ENCODE measurements around the gene HEPACAM. TPM values are rescaled to one million over a fixed set of nuclear protein-coding genes. Genes with fewer than 3 reads are reported as not detected.

The HEPACAM gene
- total RNA-seq, 4 donors from 2014 or later: 8.7 to 18.4 (median 15.3) TPM

DNA sequence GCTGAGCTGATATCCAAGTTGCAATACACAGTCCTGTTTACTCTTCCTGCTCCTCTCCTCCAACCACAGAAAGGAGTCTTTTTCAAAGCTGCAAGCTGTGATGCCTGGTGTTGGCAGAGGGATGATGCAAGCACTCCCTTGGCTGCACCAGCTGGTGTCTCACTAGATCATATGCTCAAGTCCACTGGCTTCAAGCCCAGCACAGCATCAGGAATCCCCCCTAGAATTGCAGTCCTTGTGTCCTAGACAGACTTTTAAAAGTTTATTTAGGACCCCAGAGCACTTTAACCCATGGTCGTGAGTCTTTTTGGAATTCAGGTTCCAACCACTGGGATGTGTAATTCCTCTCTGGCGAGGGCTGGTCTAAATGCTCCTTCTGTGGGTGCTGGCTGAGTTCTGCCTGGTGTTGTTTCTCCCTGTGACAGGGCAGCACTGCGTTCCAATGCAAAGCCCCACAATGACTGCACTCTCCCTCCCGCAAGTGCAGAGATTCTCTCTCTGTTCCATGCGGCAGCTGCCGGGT lies 18.7 kb downstream of the HEPACAM start:
- H3K4me3 ChIP-seq: no peak overlapping the region
- no peaks in the 10 kb centered on the region for H3K9me3 ChIP-seq
- H3K4me1 ChIP-seq: peaks cover 0 to 17% (median 0%) of the 10 kb centered on the region in 4 donors
- H3K27me3 ChIP-seq: no peaks in the 10 kb centered on the region
- H3K36me3 ChIP-seq: no peaks in the 10 kb centered on the region
- TF ChIP-seq EP300 (IDR thresholded peaks at IDR 0.05) (no peak), POLR2A (IDR thresholded peaks at IDR 0.05) (no peak)
- TF ChIP-seq, protein P1, sequence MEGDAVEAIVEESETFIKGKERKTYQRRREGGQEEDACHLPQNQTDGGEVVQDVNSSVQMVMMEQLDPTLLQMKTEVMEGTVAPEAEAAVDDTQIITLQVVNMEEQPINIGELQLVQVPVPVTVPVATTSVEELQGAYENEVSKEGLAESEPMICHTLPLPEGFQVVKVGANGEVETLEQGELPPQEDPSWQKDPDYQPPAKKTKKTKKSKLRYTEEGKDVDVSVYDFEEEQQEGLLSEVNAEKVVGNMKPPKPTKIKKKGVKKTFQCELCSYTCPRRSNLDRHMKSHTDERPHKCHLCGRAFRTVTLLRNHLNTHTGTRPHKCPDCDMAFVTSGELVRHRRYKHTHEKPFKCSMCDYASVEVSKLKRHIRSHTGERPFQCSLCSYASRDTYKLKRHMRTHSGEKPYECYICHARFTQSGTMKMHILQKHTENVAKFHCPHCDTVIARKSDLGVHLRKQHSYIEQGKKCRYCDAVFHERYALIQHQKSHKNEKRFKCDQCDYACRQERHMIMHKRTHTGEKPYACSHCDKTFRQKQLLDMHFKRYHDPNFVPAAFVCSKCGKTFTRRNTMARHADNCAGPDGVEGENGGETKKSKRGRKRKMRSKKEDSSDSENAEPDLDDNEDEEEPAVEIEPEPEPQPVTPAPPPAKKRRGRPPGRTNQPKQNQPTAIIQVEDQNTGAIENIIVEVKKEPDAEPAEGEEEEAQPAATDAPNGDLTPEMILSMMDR (IDR thresholded peaks at IDR 0.05): no peak
- no peak overlapping the region for H3K27ac ChIP-seq
- no peak for DNase-seq (ENCODE audit: low spot score in 2 of 2)
- WGBS, 2 donors: 71 to 73% methylated on average over 4 to 6 of the region's 6 CpGs

- no peak overlapping the region for H3K27ac ChIP-seq
- H3K27me3 ChIP-seq: no peaks in the 10 kb centered on the region
- no peaks in the 10 kb centered on the region for H3K36me3 ChIP-seq
- H3K9me3 ChIP-seq: no peaks in the 10 kb centered on the region
- TF ChIP-seq POLR2A (IDR thresholded peaks at IDR 0.05) (no peak), EP300 (IDR thresholded peaks at IDR 0.05) (no peak)
- TF ChIP-seq, protein P1 (IDR thresholded peaks at IDR 0.05): no peak
- no peak overlapping the region for H3K4me3 ChIP-seq
- DNase-seq (ENCODE audit: low spot score in 2 of 2): no peak
- H3K4me1 ChIP-seq: peaks cover 0 to 15% (median 0%) of the 10 kb centered on the region in 4 donors
Observed at GRCh38 chr11:124916370-124916710, 19.5 kb downstream of the HEPACAM start.

- peaks cover 0 to 10% (median 0%) of the 10 kb centered on the region in 4 donors for H3K4me1 ChIP-seq
- TF ChIP-seq, protein P1 (IDR thresholded peaks at IDR 0.05): no peak
- no peak for TF ChIP-seq EP300 (IDR thresholded peaks at IDR 0.05)
- TF ChIP-seq POLR2A (IDR thresholded peaks at IDR 0.05): no peak
- DNase-seq (ENCODE audit: low spot score in 2 of 2): peak in 1 of 2 donors; percentile 0
- no peak overlapping the region for H3K4me3 ChIP-seq
- H3K27ac ChIP-seq: no peak overlapping the region
- no peaks in the 10 kb centered on the region for H3K9me3 ChIP-seq
- 71 to 73% methylated on average over 3 of the region's 3 CpGs for WGBS, 2 donors
- no peaks in the 10 kb centered on the region for H3K36me3 ChIP-seq
- H3K27me3 ChIP-seq: no peaks in the 10 kb centered on the region
Observed at GRCh38 chr11:124915541-124916369, 20.1 kb downstream of the HEPACAM start.

DNA sequence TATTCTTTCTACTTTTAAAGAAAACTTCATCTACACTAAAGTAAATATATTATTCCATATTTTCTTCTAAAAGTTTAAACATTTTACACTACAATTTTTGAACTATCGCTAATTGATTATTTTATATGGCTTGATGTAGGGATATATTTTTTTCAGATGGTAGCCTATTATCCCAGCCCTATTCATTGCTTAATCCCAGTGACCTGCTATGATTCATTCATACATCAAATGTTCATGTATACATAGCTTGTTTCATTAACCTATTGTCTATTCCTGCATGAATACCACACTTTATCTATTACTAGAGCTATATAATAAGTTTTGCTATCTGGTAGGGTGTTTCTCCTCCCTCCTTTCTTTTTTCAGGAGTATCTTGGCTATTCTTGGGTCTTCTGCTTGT lies 33.2 kb downstream of the HEPACAM start:
- H3K36me3 ChIP-seq: no peaks in the 10 kb centered on the region
- no peaks in the 10 kb centered on the region for H3K27me3 ChIP-seq
- H3K9me3 ChIP-seq: no peaks in the 10 kb centered on the region
- H3K4me3 ChIP-seq: no peak overlapping the region
- H3K27ac ChIP-seq: no peak overlapping the region
- DNase-seq (ENCODE audit: low spot score in 2 of 2): no peak
- WGBS, 2 donors: 90 to 98% methylated on average over 1 of the region's 1 CpG
- H3K4me1 ChIP-seq: peaks cover 0 to 32% (median 13%) of the 10 kb centered on the region in 4 donors
- TF ChIP-seq EP300 (IDR thresholded peaks at IDR 0.05) (no peak), POLR2A (IDR thresholded peaks at IDR 0.05) (no peak)
- TF ChIP-seq, protein P1 (IDR thresholded peaks at IDR 0.05): no peak

DNA sequence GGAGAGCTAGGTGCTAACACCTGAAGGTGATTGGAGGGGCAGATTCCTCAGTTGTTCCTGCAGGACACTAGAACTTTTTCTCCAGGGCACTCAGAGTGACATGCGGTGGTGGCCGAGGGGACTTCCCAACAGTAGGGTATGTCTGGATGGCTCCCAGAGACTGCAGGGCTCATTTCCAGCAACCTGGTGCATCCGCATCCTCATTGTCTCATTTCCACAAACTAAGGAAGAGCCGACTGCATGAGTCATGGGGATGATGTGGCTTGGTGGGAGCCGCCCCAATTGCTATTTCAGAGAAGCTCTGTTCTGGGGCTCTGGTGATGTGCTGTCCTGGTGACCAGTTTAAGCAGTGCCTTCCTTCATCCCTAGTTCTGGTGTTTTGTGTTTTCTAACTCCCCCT lies 35.4 kb downstream of the HEPACAM start:
- peak overlapping the region in 2 of 4 donors; percentile 77 to 80 for H3K27ac ChIP-seq
- TF ChIP-seq POLR2A (IDR thresholded peaks at IDR 0.05) (no peak), EP300 (IDR thresholded peaks at IDR 0.05) (peak in 1 of 2 donors; percentile 19)
- TF ChIP-seq, protein P1 (IDR thresholded peaks at IDR 0.05): no peak
- 69 to 76% methylated on average over 5 of the region's 5 CpGs for WGBS, 2 donors

More for the DNA sequence above, 35.4 kb downstream of the HEPACAM start:
- Histone ChIP-seq H3K4me3 (no peak overlapping the region), H3K36me3 (no peaks in the 10 kb centered on the region), H3K4me1 (peaks cover 0 to 47% (median 13%) of the 10 kb centered on the region in 4 donors), H3K9me3 (no peaks in the 10 kb centered on the region), H3K27me3 (no peaks in the 10 kb centered on the region)
- peak in 1 of 2 donors; percentile 5 for DNase-seq (ENCODE audit: low spot score in 2 of 2)

Measured in tibial nerve (tissue), 4 donors.